Activated CD4-positive, alpha-beta T cell treated with anti-CD3 and anti-CD28 coated beads for 4 hours (primary cell): Measurements from ENCODE around the gene WHAMM.
A peak's percentile ranks its signal among the peaks of the same experiment; 100 is the strongest.
"Not testable (repeated sequence)": the region's sequence is repeated elsewhere in the genome, so short reads cannot be mapped to it uniquely, and the experiment has no call there.

ENCODE experiments used
- DNase-seq, 2 donors: peaks; one replicate each; pipeline ENCODE4 v3.0.0-alpha.2; 2020

WHAMM gene

DNA sequence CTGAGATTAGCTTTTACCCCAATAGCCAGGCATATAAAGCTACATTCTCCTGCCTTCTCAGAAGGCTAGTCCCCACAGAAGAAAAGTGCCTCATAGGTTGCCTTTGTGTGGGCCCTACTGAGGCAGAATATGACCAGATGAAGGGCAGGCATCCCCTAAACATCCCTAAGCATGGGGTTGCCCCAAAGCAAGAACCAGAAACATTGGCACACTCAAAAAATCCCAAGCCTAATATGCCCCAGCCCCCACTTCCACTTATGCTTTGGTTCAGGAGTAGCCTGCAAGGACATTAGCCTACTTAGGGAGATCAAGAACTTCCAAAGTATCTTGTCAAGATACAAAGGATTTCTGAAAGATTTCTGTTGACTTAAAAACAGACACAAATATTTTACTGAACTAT, 29.7 kb downstream of the WHAMM start:
- DNase-seq: no peak

DNA sequence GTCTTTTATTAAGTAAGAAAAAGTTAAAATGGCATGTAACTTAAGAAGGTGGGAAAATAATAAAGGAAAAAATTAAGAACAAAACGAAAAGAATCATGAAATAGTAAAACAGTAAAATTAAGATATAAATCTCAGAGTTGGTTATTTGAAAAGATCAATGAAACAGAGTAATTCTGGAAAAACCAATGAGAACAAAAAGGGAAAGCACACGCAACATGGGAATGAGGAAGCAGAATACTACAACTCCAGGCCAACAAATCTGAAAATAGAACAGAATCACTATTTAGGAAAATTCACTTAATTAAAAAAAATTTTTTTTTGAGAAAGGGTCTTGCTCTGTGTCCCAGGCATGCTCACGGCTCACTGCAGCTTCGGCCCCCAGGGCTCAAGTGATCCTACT, 30.7 kb downstream of the WHAMM start:
- DNase-seq: no peak

DNA sequence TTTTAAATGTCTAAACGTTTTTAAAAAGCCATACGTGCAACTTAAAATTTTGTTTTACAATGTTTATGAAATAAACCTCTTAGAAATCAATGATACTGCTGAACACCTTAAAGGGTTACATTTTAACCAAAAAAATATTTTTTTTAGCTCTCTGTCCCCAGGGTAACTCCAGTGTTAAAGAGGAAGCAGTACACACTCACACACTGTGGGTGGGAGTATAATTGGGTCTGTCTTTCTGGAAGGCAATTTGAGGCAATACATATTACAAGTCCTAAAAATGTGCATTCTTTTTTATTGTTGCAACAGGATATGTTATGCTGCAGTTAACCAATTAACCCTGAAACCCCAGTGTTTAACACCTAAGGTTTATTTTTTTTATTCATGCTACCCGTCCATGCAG, 34.1 kb downstream of the WHAMM start:
- DNase-seq: no peak

DNA sequence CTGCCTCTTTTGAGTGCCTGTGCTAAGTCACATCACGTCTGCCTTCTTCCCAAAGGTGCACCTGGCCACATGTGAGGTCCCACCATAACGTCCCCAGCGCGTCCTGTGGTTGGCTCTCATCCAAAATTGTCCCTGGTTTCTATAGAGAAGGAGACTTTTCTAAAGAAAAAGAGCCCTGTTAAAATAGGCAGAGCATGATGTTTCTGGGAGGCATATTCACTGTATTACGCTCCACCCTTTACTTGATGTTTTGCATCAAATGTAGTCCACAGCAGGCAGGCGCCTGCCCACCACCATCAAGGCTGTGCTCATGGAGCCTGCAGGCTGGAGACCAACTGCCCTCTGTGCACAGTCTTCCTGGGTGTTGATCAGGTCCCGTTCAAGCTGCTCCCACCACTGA, 36.3 kb downstream of the WHAMM start:
- DNase-seq: no peak

DNA sequence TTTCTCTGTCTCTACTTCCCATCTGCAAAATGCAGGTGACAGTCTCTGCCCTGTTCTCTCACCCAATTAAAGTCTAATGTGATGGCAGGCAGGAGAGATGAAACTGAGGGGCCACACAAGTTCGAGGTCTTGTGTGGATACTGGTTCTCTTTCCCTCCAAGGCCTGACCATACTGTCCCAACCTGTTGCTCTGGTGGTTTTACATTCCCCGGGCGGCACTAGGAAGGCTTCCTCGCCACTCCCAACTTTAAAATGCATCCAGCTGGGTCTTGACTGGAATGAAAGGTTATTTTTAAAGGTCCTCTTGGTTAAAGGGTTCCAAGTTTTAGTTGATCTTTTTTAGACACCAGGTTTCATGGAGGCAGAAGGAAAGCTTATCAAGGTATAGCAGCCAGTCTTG, 37.2 kb downstream of the WHAMM start:
- no peak for DNase-seq

DNA sequence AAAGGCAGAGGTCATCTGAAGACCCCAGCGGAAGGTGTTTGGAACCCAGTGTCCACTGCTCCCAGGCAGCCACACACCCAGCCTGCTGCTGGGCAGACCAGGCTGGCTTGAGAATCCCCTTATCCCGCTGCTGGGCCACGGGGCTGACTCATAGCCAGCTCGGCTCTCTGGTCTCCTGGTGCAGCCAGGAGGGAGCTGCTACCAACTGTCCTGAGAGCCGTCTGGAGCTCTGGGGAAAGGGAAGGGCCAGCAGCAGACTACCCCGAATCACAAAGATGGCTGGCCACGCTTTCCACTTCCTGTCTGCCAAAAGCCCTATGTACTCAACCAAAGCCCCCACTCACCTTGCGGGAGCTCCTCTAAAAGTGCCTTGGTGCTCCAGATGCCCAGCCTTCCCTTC, 38.3 kb downstream of the WHAMM start:
- no peak for DNase-seq

DNA sequence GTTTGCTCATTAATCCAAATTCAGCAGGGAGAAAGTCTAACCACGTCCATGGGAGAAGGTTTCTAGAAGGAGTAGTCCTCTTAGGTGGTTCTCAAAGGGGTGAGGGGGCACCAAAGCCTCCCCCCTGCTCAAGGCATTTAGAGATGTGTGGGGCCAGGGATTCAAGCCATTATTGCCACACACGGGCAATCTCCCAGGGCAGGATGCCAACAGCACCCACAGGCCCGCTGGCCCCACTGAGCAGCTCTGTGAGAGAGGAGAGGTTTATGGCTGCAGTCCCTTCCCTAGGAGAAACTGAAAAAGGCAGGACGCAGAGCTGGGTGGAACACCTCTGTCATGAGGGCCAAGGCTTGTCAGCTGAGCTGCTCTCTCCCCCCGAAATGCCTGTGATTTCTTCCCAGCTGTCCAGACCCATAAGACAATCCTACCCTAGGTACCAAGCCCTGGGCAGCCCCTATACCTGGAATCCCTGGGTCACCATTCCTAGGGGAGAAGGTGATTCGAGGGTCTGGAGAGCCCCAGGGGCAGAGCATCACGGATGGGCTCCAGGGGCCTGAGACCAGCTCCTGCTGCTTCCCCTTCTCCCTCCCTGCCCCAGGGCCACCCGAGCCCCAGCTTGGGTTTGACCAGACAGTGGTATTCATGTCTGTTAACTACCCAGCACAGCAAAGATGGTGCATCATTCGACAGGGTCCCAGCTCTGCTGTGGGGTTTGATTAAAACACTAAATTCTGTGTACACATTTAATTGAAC, 39.0 kb downstream of the WHAMM start:
- DNase-seq: no peak

DNA sequence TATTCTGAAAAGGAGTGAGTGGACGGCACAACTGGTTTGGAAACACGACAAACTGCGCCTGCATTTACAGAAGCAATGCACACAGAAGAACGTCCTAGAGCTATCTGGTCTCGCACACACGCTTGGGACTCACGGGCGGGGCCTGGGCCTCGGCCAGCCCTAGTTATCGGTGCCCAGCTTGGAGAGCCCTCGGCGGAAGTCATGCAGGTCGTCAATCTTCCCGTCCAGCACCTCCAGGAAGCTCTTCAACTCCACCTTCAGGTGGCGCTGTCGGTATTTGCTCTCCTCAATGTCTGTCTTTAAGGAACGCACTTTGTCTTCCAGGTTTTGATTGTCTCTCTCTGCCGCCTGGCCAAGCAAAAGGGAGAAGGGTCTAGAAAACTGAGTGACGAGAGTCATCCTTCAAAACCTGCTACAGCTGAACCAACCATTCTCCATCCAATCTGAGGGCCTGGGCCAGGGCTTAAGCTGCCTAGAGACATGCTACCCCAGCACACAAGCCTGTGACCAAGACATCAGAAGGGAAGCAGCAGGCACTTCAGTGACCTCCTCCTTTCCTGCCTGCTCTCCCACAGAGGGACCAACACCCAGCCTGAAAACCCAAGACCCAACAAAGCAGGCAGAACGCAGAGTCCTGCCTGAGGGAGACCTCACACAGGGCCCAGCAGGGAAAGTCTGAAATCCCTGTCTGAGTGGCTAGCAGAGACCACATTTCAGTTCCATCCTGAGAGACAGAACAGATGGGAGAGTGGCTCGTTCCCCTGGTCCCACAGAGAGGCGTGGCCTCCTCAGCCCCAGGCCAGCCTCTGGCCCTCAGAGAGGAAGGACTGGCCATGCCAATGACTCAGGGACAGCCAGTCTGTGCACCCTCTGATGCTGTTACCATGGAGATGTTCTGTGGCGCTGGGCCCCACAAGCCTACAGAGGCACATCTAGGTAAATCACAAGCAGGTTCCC, 40.4 kb downstream of the WHAMM start:
- DNase-seq: peak; percentile 24 to 30

DNA sequence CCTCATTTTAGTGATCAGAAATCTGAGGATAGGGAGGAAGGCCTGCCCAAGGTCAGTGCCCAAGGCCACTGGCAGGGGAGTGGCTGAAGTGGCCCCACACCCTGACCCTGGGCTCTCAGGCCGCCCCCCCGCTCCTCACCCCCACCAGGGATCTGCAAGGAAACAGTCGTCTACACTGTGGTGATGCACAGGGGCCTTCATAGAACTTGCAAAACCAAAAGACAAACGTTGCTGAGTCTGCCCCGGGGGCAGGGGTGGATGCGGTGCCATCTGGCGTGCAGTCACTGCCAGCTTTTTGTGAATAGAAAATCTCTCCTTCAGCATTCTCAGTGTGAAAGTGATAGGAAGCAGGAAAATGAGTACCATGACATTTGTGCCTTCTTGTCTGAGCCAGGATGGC, 41.3 kb downstream of the WHAMM start:
- DNase-seq: no peak

DNA sequence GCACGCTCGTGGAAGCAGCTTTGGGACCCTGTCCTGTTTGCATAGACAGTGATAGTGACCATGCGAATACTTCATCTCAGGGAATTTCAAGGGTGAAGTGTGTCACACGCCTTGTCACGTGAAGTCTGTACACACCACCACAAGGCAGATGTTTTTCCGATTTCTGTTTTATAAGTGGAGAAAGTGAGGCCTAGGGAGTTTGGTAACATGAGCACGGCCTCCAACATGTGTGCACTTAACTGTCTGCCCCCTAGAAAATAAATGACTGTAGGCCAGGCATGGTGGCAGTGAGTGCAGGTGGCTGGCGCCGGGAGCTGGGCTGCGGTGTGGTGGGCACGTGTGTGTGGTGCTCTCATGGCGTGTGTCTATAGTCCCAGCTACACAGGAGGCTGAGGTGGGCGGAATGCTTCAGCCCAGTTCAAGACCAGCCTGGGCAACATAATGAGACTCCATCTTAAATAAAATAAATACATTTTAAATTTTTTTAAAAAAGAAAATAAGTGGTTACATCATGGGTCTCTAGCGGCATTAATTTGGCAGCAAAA, 42.0 kb downstream of the WHAMM start:
- DNase-seq: no peak

DNA sequence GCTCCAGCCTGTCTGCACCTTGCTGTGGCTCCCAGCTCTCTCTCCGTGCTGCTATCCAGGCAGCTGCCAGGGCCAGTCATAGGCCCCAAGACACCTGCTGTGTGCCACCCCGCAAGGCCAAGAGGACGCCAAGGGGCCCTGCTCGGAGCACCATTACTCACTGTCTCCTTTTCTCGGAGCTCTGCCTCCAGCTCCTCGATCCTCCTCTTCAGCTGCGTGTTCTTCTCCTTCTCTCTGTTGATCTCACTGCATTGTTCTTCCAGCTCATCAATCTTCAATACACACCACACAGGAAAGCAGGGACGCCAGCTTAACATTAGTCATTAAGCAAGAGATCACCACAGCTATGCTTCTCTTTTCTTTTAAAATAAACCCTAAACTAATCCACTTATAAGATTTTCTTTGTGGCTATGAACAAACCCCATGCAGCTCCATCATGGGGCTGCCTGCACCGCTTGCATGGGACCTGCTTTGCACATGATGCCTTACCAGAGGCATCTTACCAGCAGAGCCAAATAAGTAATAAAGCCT, 42.6 kb downstream of the WHAMM start:
- no peak for DNase-seq

DNA sequence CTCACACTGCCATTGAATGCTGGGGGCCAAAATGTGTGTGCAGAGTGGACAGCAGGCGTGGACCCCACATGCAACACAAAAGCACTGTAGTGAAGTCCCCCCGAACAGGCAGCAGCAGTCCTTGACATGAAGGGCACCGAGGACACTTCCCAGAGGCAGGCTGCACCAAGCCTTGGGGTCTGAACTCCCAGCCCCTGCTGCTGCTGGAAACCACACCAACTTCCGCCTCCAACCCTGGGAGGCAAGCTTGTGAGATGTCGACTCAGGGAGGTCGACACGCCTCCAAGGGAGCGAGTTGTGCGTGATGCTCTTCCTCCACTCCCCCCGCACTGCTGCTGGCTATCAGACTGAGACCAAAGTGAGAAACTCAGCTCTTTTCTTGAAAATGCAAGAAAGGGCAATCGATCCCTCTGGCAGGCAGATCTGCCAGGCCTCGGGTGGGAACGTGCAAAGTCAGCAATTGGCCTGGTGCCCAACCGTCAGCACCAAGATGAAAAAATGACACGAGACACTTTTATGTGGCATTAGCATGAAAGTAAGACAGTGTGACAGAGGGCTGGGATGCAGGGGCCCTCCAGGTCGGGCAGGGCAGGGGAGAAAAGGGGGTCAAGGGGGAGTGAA, 43.6 kb downstream of the WHAMM start:
- DNase-seq: no peak

DNA sequence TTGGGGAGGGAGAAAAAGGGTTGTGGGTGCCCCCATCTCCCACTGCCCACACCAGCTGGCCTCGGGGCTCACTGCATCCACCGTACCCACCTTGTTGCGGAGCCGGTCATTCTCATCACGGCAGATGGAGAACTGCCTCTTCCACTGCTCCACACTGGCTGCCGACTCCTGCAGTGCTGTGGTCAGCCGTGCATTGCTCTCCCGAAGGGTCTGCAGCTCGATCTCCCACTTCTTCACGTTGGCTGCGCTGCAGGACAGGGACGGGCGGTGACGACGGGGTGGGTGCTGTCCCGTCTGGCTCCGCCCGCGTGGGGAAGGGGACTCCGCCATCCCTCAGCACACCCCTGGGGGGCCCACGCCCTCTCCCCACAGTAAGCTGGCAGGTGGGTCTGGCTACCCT, 45.1 kb downstream of the WHAMM start:
- no peak for DNase-seq

DNA sequence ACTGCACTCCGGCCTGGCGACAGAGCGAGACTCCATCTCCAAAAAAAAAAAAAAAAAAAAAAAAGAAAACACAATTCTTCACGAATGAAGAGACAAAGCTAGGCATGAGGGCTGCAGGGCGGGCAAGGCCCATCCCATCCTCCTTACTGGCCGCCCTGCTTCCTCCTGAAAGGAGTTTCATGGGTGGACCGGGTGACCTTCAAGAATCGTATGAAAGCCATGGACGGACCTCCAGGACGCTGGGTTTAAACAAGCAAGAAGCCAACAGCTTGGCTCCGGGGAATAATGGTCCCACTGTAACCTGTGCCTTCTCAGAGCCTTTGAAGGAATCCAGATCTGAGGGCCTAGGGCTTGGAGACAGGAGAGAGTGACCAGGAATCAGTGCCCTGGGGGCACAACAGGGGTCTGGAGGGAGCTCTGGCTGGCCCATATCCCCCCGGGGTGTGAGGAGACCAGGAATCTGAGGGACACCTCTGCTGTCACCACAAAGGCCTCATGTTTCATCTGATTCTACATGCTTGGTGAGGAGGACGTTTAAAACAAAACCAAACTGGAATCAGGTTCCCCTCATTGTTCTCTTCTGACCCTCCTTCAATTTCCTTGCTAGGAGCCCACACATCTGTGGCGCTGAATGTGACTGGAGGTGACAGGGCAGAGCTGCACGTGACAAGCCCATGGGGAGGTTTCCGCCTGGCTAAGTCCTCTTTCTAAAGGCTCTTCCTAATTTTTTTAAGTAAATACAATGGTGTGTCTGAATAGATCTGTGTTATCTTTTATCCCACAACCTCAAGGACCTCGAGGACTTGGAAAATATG, 46.1 kb downstream of the WHAMM start:
- DNase-seq: no peak

DNA sequence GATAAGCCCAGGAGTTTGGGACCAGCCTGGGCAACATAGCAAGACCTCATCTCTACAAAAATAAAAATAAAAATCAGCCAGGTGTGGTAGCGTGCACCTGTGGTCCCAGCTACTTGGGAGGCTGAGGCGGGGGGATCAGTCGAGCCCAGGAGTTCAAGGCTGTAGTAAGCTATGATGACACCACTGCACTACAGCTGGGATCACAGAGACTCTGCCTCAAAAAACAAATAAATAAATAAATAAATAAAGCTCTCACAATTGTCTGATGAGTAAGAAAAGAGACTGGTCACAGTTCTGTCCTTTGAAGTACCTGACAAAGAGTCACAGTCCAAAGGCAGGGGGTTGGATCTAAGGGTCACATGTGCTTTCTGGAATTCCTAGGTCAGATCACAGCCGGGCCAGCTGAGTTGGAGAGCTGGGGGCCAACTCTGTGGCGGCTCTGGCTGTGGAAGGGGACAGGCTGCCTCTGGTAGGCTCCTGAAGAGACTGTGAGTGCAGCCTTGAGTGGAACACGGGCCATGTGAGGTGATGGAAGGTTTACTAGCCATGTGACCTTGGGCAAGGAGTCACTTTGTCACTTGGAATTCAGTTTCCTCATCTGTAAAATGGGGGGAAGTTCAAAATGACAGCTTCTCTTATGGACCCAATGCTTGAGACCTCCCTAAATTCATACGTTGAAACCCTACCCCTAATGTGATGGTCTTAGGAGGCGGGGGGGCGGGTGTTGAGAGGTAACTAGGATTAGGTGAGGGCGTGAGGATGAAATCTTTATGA, 47.2 kb downstream of the WHAMM start:
- no peak for DNase-seq

DNA sequence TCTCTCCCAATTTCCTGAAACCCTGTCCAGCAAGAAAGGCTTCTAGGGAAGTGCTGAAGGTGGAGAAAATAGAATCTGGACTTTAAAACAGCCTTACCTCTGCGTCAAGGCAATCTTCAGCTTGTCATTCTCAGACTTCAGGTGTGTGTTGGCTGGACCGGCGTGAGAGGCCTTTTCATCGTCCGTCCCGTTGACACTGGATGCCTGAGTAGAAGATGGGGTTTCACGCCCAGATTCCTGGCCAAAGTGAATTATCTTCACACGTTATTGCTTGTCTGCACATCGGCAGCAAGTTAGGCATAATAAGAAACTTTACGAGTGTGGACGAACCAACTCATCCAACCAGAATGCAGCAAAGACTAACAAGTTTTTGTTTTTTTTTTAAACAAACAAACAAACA, 49.5 kb downstream of the WHAMM start:
- no peak for DNase-seq

DNA sequence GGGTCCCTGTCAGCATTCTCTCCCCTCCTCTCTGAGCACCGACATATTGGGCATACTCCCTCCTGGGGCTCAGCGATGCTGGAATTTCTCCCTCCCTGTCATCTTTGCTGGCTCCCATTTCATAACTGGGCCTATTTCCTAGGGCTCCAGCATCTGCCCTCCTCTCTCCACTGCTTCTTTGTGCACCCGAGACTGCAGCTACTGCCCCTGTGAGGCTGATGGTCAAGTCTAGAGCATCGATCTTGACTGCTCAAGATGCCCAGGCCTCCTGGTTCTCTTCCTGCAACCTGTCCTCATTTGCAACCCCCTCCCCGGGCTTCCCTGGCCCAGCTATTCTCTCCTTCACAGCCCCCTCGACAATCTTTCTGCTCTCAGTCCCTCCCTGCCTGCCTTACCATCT, 53.5 kb downstream of the WHAMM start:
- DNase-seq: no peak

DNA sequence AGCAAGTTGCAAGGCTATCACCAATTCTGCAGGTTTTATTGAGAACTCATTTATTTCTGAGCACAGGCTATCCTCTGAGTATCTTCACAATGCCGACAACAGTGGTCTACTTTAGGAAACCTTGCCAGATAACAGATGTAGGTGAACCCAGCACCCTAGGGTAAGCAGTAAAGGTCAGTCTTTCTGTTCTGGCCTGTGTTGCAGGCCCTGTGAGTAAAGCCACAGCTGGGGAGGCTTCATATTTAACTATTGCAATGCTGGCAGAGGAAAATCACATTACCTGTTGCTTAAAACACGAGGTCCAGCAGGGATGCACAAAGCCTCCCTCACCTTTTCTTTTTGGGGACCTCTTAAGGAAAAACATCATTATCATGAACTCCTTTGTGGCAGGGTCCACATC, 55.5 kb downstream of the WHAMM start:
- no peak for DNase-seq

DNA sequence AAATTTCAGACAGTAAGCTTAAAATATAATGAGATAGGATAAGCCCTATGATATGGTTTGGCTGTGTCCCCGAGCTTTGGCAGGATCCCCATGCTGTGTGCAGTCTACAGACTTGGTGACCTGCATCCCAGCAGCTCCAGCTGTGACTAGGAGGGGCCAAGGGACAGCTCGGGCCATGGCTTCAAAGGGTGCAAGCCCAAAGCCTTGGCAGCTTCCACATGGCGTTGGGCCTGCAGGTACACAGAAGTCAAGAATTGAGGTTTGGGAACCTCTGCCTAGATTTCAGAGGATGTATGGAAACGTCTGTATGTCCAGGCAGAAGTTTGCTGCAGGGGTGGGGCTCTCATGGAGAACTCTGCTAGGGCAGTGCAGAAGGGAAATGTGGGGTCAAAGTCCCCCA, 56.2 kb downstream of the WHAMM start:
- not testable (repeated sequence) for DNase-seq

DNA sequence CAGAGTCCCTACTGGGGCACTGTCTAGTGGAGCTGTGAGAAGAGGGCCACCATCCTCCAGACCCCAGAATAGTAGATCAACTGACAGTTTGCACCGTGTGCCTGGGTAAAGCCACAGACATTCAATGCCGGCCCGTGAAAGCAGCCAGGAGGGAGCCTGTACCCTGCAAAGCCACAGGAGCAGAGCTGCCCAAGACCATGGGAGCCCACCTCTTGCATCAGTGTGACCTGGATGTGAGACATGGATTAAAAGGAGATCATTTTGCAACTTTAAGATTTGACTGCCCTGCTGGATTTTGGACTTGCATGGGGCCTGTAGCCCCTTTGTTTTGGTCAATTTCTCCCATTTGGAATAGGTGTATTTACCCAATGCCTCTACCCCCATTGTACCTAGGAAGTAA, 56.6 kb downstream of the WHAMM start:
- DNase-seq: not testable (repeated sequence)

DNA sequence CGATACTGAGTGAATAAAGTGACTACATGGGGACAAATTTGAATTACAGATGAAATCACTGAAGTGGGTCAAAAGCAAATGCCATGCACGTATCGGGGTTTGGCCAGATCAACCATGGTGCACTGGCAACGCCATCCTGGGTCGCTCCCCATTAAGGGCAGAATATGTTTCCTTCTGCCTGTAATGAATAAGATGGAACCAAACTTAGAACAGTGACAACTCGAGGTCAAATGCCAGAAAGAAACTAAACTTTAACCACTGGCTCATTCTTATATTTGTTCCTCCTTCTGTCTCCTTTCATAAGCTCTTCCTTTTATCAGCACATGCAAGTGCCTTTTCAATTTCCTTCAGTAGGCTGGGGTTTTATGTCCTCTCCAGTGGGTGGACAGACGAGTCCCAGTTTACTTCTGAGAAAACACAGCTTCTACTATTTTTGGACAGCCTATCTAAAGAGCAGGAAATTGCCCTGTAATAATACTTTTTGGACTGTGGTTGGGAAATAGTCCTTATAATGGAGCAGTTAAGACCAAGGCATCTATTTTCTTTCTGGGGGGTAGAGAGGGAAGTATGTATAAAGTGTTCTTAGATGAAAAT, 61.4 kb downstream of the WHAMM start:
- no peak for DNase-seq
